CD4-positive, alpha-beta T cell treated with Interleukin-4 for 4 hours (primary cell): ENCODE data around the gene RASAL2.
"Not testable (repeated sequence)": the region's sequence is repeated elsewhere in the genome, so short reads cannot be mapped to it uniquely, and the experiment has no call there.

ENCODE experiments used
- DNase-seq: peaks from one replicate; pipeline ENCODE4 v3.0.0-alpha.2; 2020

Gene RASAL2

GRCh38 chr1:178301141-178301540, 207.2 kb downstream of the RASAL2 start:
- no peak for DNase-seq

- DNase-seq: no peak
Observed at GRCh38 chr1:178307264-178307663, 213.4 kb downstream of the RASAL2 start.

GRCh38 chr1:178308438-178308837, 214.5 kb downstream of the RASAL2 start:
- DNase-seq: no peak

GRCh38 chr1:178310685-178311105, 216.8 kb downstream of the RASAL2 start:
- peak; percentile 54 for DNase-seq

GRCh38 chr1:178311164-178311563, 217.3 kb downstream of the RASAL2 start:
- no peak for DNase-seq

GRCh38 chr1:178320280-178320982, 226.5 kb downstream of the RASAL2 start:
- not testable (repeated sequence) for DNase-seq

- no peak for DNase-seq
Observed at GRCh38 chr1:178323067-178323466, 229.2 kb downstream of the RASAL2 start.

- no peak for DNase-seq
Observed at GRCh38 chr1:178324003-178324402, 230.1 kb downstream of the RASAL2 start.

GRCh38 chr1:178328728-178329127, 234.8 kb downstream of the RASAL2 start:
- DNase-seq: no peak

- DNase-seq: no peak
Observed at GRCh38 chr1:178330153-178330552, 236.2 kb downstream of the RASAL2 start.

GRCh38 chr1:178330848-178331497, 237.1 kb downstream of the RASAL2 start:
- DNase-seq: no peak

GRCh38 chr1:178335426-178335825, 241.5 kb downstream of the RASAL2 start:
- DNase-seq: no peak

GRCh38 chr1:178337091-178337706, 243.3 kb downstream of the RASAL2 start:
- DNase-seq: no peak

GRCh38 chr1:178339834-178340233, 245.9 kb downstream of the RASAL2 start:
- no peak for DNase-seq

GRCh38 chr1:178341261-178341956, 247.5 kb downstream of the RASAL2 start:
- DNase-seq: no peak

GRCh38 chr1:178342745-178343144, 248.8 kb downstream of the RASAL2 start:
- no peak for DNase-seq

- DNase-seq: no peak
Observed at GRCh38 chr1:178344513-178345091, 250.7 kb downstream of the RASAL2 start.

GRCh38 chr1:178345238-178345637, 251.3 kb downstream of the RASAL2 start:
- DNase-seq: no peak

- DNase-seq: no peak
Observed at GRCh38 chr1:178345807-178346206, 251.9 kb downstream of the RASAL2 start.

- DNase-seq: no peak
Observed at GRCh38 chr1:178349801-178350200, 255.9 kb downstream of the RASAL2 start.

- not testable (repeated sequence) for DNase-seq
Observed at GRCh38 chr1:178351911-178352310, 258.0 kb downstream of the RASAL2 start.

- DNase-seq: no peak
Observed at GRCh38 chr1:178352790-178353416, 259.0 kb downstream of the RASAL2 start.

GRCh38 chr1:178353524-178353923, 259.6 kb downstream of the RASAL2 start:
- DNase-seq: no peak
